HepG2 (cell line): ENCODE data around the gene DSN1. TPM values are rescaled to one million over a fixed set of nuclear protein-coding genes. Genes with fewer than 3 reads are reported as not detected.

Source experiments
- ATAC-seq: fragments of 200-7000 bp; cut with Tn5 transposase; 3 replicates; pipeline ENCODE4 v1.9.1; 2020; ENCODE audit warnings: mild to moderate bottlenecking, moderate library complexity
- BruUV-seq: library from RNA; stranded (reverse); fragments of 400-500 nt; replicated peaks from 2 replicates; lab custom pipeline; 2021; lab: Mats Ljungman, UMichigan
- CTCF ChIA-PET: fragments of 300-600 bp; formaldehyde crosslinking; extraction: SDS; loops from one replicate; lab custom pipeline; 2021; ENCODE audit warnings: low total read pairs, inconsistent platforms, low intra/inter-chr PET ratio; lab: Yijun Ruan, JAX
- POLR2A ChIA-PET: fragments of 350-600 bp; sonication (Branson Sonifier 250); formaldehyde crosslinking; loops from one replicate; lab custom pipeline; 2020; ENCODE audit warnings: antibody characterized with exemption, inconsistent platforms; lab: Yijun Ruan, JAX
- DNase-seq: peaks from one replicate; pipeline ENCODE4 v3.0.0-alpha.2; 2015; ENCODE audit warnings: low spot score
- FAIRE-seq: peaks from 3 replicates; lab custom pipeline; 2011; peaks lifted over from hg19 to GRCh38; lab: Jason Lieb, UNC
- H2AFZ ChIP-seq: one replicate; pipeline ENCODE4 v1.6.1; 2011; ENCODE audit warnings: low read length, inconsistent platforms
- H3K27ac ChIP-seq: fragments of 300-600 bp; 3 replicates; pipeline ENCODE4 v1.8.0; 2011; ENCODE audit warnings: mixed run types, mild to moderate bottlenecking, mixed read lengths, low read length, inconsistent platforms; ENCODE audit not compliant: insufficient read depth; ENCODE audit errors: extremely low read length
- H3K27me3 ChIP-seq, 2 experiments: fragments of 200-600 bp in 1 of 2; 2 replicates in 1 of 2; 3 replicates in 1 of 2; pipeline versions ENCODE4 v1.6.0 to v1.8.0; 2011; ENCODE audit warnings: low read length in 2 of 2, mild to moderate bottlenecking in 2 of 2, moderate library complexity in 2 of 2, inconsistent platforms in 1 of 2; ENCODE audit not compliant: insufficient read depth in 2 of 2, control insufficient read depth in 1 of 2
- H3K36me3 ChIP-seq, 2 experiments: fragments of 200-600 bp in 1 of 2; replicated peaks in 1 of 2; 2 replicates in 1 of 2; 3 replicates in 1 of 2; pipeline versions ENCODE4 v1.5.1 to v1.8.0; 2011; ENCODE audit warnings: low read length in 2 of 2, inconsistent platforms in 1 of 2; ENCODE audit not compliant: insufficient read depth in 2 of 2, control insufficient read depth in 1 of 2
- H3K4me1 ChIP-seq: 2 replicates; pipeline ENCODE4 v1.5.1; 2012; ENCODE audit warnings: low read length, inconsistent platforms; ENCODE audit not compliant: insufficient read depth
- H3K4me2 ChIP-seq: 2 replicates; pipeline ENCODE4 v1.6.0; 2011; ENCODE audit warnings: low read depth, low read length, inconsistent platforms
- H3K4me3 ChIP-seq, 3 experiments: fragments of 200-600 bp in 1 of 3; sonication (generic), shearing (Covaris generic) in 1 of 3; replicated peaks in 1 of 3; 2 replicates each; pipeline ENCODE4 v1.5.1; 2011 to 2016; ENCODE audit warnings: low read length in 3 of 3, inconsistent platforms in 2 of 3, low read depth in 2 of 3, mild to moderate bottlenecking in 2 of 3, control low read depth in 1 of 3, mixed read lengths in 1 of 3; ENCODE audit not compliant: insufficient read depth in 1 of 3
- H3K79me2 ChIP-seq: one replicate; pipeline ENCODE4 v1.6.1; 2011; ENCODE audit warnings: low read length, inconsistent platforms; ENCODE audit not compliant: insufficient read depth
- H3K9ac ChIP-seq: 2 replicates; pipeline ENCODE4 v1.6.0; 2011; ENCODE audit warnings: mild to moderate bottlenecking, low read depth, low read length, inconsistent platforms; ENCODE audit not compliant: insufficient read depth
- H3K9me3 ChIP-seq: 2 replicates; pipeline ENCODE4 v1.5.1; 2012; ENCODE audit warnings: mild to moderate bottlenecking, low read length
- H4K20me1 ChIP-seq: 2 replicates; pipeline ENCODE4 v1.6.0; 2011; ENCODE audit warnings: inconsistent platforms, mild to moderate bottlenecking, low read length, moderate library complexity; ENCODE audit not compliant: insufficient read depth
- ARNTL ChIP-seq: sonication (generic); formaldehyde crosslinking; IDR thresholded peaks from 2 replicates; pipeline ENCODE4 v1.4.0; 2020; ENCODE audit warnings: mild to moderate bottlenecking, missing genetic modification reagents
- BRCA1 ChIP-seq: sonication (generic); formaldehyde crosslinking; IDR thresholded peaks from 2 replicates; pipeline ENCODE4 v1.4.0; 2020; ENCODE audit warnings: missing genetic modification reagents
- CHD2 ChIP-seq: IDR thresholded peaks from 2 replicates; pipeline ENCODE4 v1.6.1; 2011; ENCODE audit warnings: low read depth, low read length, improper control_type of control experiment
- DMAP1 ChIP-seq: IDR thresholded peaks from 2 replicates; pipeline ENCODE4 v1.6.1; 2016
- FOXO1 ChIP-seq: sonication (generic); formaldehyde crosslinking; IDR thresholded peaks from 2 replicates; pipeline ENCODE4 v1.4.0; 2020; ENCODE audit warnings: missing genetic modification reagents
- REXO4 ChIP-seq: sonication (generic); formaldehyde crosslinking; IDR thresholded peaks from 2 replicates; pipeline ENCODE4 v1.8.0; 2022; ENCODE audit warnings: missing genetic modification reagents, mild to moderate bottlenecking, borderline replicate concordance
- RFXAP ChIP-seq: sonication (generic); formaldehyde crosslinking; IDR thresholded peaks from 2 replicates; pipeline ENCODE4 v1.4.0; 2020; ENCODE audit warnings: missing genetic modification reagents, borderline replicate concordance
- ZNF337 ChIP-seq: sonication (generic); formaldehyde crosslinking; IDR thresholded peaks from 2 replicates; pipeline ENCODE4 v1.5.1; 2020; ENCODE audit warnings: missing genetic modification reagents, low read depth, mild to moderate bottlenecking, borderline replicate concordance
- ZNF33B ChIP-seq: sonication (generic); formaldehyde crosslinking; IDR thresholded peaks from 2 replicates; pipeline ENCODE4 v1.5.1; 2020; ENCODE audit warnings: mild to moderate bottlenecking, missing genetic modification reagents
- ZNF772 ChIP-seq: sonication (generic); formaldehyde crosslinking; IDR thresholded peaks from 2 replicates; pipeline ENCODE4 v1.5.0; 2020; ENCODE audit warnings: mild to moderate bottlenecking, missing genetic modification reagents
- ZNF83 ChIP-seq: sonication (generic); formaldehyde crosslinking; IDR thresholded peaks from 2 replicates; pipeline ENCODE4 v1.4.0; 2020; ENCODE audit warnings: missing genetic modification reagents, mild to moderate bottlenecking, borderline replicate concordance
- WGBS: methylation state at CpG from one replicate; pipeline ENCODE4 v1.1.6; 2017; ENCODE audit warnings: low lambda C conversion rate; 5-methylcytosine and 5-hydroxymethylcytosine counted together
- in situ Hi-C: cut with HindIII; loops from 2 replicates; pipeline ENCODE4 v1.10.0; 2017; ENCODE audit warnings: low pct_unique_long_range_greater_than_20kb; ENCODE audit not compliant: extremely low pct_ligation_motif_present
- intact Hi-C: fragments of 100-400 bp; cut with micrococcal nuclease; formaldehyde crosslinking; loops from one replicate; pipeline ENCODE4 v1.10.0; 2022; ENCODE audit not compliant: unreplicated experiment
- polyA plus RNA-seq, 8 experiments: library from polyadenylated mRNA; depleted of rRNA in 3 of 8; stranded (reverse) in 7 of 8; unstranded in 1 of 8; fragments of >200 nt; fragmentation: Illumina TruSeq in 4 of 8; extraction: Trizol in 4 of 8; gene quantifications; 2 replicates each; pipeline versions ENCODE4 v1.2.1 to v1.2.3, GENCODE V29; 2011 to 2016; ENCODE audit warnings: low read depth in 4 of 8, missing spikeins in 1 of 8, mixed read lengths in 1 of 8; ENCODE audit not compliant: insufficient read depth in 1 of 8
- total RNA-seq, 5 experiments: library from RNA; depleted of rRNA; stranded (reverse); fragments of >200 nt; fragmentation: Illumina TruSeq; extraction: Trizol; gene quantifications; 2 replicates each; pipeline ENCODE4 v1.2.3, GENCODE V29; 2016; ENCODE audit warnings: low read depth in 1 of 5
- TF ChIP-seq, protein P1 (sequence below): IDR thresholded peaks from 2 replicates; pipeline ENCODE4 v1.6.1; 2016; ENCODE audit warnings: low read depth
- TF ChIP-seq, protein P2 (sequence below): sonication (generic); formaldehyde crosslinking; IDR thresholded peaks from 2 replicates; pipeline ENCODE4 v1.4.0; 2020; ENCODE audit warnings: mild to moderate bottlenecking, missing genetic modification reagents
- TF ChIP-seq, protein P3 (sequence below): sonication (generic); formaldehyde crosslinking; IDR thresholded peaks from 2 replicates; pipeline ENCODE4 v1.4.0; 2020; ENCODE audit warnings: missing genetic modification reagents
- TF ChIP-seq, protein P4 (sequence below): sonication (generic); formaldehyde crosslinking; IDR thresholded peaks from 2 replicates; pipeline ENCODE4 v1.4.0; 2020; ENCODE audit warnings: mild to moderate bottlenecking, missing genetic modification reagents

The DSN1 gene
- total and polyA plus RNA-seq, 2 of the 13 experiments (the other 11 are each of a cell fraction or from before 2014, with no cell fraction given) = 18.7 to 53.7 TPM

DNA sequence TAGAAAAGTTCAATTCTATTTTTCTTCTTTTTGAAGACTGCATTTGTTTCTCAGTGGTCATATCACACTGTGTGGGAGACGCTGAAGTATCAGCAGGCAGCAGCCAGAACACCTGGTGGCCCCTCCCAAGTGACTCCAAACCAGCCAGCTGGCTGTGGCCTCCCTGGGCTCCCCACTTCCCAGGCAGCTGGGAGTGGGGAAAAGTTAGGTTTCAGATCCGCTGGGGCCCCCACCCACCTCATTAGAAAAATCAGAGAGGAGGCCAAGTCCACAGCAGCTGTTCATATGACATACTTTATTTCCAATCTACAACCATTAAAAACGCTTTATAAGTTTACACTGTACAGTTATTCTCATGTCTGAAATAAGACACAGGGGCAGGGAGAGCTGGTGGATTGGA is 3.6 kb upstream of the DSN1 start:
- no peak overlapping the region for H3K9ac ChIP-seq
- H3K27ac ChIP-seq = no peak overlapping the region
- no peak overlapping the region for H2AFZ ChIP-seq
- H4K20me1 ChIP-seq = no peaks in the 10 kb centered on the region
- H3K4me1 ChIP-seq = peaks cover 32% of the 10 kb centered on the region
- FAIRE-seq (no peak), ATAC-seq (no peak), DNase-seq (no peak)
- TF ChIP-seq DMAP1 (CRISPR knock-in tag) = no peak
- TF ChIP-seq, protein P1, sequence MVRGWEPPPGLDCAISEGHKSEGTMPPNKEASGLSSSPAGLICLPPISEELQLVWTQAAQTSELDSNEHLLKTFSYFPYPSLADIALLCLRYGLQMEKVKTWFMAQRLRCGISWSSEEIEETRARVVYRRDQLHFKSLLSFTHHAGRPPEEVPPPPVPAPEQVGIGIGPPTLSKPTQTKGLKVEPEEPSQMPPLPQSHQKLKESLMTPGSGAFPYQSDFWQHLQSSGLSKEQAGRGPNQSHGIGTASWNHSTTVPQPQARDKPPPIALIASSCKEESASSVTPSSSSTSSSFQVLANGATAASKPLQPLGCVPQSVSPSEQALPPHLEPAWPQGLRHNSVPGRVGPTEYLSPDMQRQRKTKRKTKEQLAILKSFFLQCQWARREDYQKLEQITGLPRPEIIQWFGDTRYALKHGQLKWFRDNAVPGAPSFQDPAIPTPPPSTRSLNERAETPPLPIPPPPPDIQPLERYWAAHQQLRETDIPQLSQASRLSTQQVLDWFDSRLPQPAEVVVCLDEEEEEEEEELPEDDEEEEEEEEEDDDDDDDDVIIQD (CRISPR knock-in tag) = no peak
- ChIA-PET POLR2A (no interaction called here), CTCF (no interaction called here)
- no TSS peak for BruUV-seq
- 38% methylated on average over 3 of the region's 3 CpGs for WGBS
- intact Hi-C loops (no loop called here), in situ Hi-C loops (no loop called here)
- H3K27me3 ChIP-seq = peaks cover 0 to 2% of the 10 kb centered on the region in 2 experiments; a peak in 2 of 5 replicates
- H3K4me2 ChIP-seq = no peak overlapping the region
- H3K9me3 ChIP-seq = no peaks in the 10 kb centered on the region
- H3K79me2 ChIP-seq = peaks cover 10% of the 10 kb centered on the region
- no peaks in the 10 kb centered on the region for H3K36me3 ChIP-seq
- no peak overlapping the region for H3K4me3 ChIP-seq

DNA sequence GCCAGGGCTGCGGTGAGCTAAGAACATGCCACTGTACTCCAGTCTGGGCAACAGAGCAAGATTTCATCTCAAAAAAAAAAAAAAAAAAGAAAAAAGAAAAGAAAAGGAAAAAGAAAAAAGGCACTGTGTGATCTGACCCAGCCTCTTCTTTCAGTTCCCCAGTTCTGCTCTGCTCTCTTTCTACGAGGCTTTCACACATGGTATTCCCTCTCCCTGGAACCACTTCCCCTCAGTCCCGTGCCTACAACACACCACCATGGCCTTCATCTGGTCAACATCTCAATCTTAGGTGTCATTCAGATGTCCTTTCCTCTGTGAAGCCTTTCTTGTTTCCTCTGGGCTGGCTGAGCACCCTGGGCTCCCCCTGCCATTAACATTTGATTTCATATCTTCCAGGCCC is 2.3 kb upstream of the DSN1 start:
- Histone ChIP-seq H3K36me3 (peaks cover 0 to 1% of the 10 kb centered on the region in 2 experiments; a peak in 3 of 5 replicates), H3K4me3 (no peak overlapping the region), H3K4me1 (peaks cover 37% of the 10 kb centered on the region), H3K27ac (no peak overlapping the region), H3K79me2 (peaks cover 10% of the 10 kb centered on the region), H3K27me3 (peaks cover 0 to 2% of the 10 kb centered on the region in 2 experiments; a peak in 2 of 5 replicates), H3K9ac (no peak overlapping the region), H4K20me1 (no peaks in the 10 kb centered on the region), H3K9me3 (no peaks in the 10 kb centered on the region), H2AFZ (no peak overlapping the region), H3K4me2 (no peak overlapping the region)
- ATAC-seq (no peak), DNase-seq (no peak), FAIRE-seq (no peak)
- 47% methylated on average over 3 of the region's 3 CpGs for WGBS
- intact Hi-C loops (no loop called here), in situ Hi-C loops (no loop called here)
- no TSS peak for BruUV-seq
- ChIA-PET POLR2A (no interaction called here), CTCF (no interaction called here)
- TF ChIP-seq ZNF83 (CRISPR knock-in tag) (no peak), FOXO1 (CRISPR knock-in tag) (no peak), RFXAP (CRISPR knock-in tag) (no peak), REXO4 (CRISPR knock-in tag) (no peak), BRCA1 (CRISPR knock-in tag) (no peak), ZNF33B (CRISPR knock-in tag) (no peak), ZNF772 (CRISPR knock-in tag) (no peak), ZNF337 (CRISPR knock-in tag) (no peak), ARNTL (CRISPR knock-in tag) (no peak), CHD2 (no peak)
- TF ChIP-seq, protein P2, sequence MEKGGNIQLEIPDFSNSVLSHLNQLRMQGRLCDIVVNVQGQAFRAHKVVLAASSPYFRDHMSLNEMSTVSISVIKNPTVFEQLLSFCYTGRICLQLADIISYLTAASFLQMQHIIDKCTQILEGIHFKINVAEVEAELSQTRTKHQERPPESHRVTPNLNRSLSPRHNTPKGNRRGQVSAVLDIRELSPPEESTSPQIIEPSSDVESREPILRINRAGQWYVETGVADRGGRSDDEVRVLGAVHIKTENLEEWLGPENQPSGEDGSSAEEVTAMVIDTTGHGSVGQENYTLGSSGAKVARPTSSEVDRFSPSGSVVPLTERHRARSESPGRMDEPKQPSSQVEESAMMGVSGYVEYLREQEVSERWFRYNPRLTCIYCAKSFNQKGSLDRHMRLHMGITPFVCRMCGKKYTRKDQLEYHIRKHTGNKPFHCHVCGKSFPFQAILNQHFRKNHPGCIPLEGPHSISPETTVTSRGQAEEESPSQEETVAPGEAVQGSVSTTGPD = no peak
- TF ChIP-seq, protein P3, sequence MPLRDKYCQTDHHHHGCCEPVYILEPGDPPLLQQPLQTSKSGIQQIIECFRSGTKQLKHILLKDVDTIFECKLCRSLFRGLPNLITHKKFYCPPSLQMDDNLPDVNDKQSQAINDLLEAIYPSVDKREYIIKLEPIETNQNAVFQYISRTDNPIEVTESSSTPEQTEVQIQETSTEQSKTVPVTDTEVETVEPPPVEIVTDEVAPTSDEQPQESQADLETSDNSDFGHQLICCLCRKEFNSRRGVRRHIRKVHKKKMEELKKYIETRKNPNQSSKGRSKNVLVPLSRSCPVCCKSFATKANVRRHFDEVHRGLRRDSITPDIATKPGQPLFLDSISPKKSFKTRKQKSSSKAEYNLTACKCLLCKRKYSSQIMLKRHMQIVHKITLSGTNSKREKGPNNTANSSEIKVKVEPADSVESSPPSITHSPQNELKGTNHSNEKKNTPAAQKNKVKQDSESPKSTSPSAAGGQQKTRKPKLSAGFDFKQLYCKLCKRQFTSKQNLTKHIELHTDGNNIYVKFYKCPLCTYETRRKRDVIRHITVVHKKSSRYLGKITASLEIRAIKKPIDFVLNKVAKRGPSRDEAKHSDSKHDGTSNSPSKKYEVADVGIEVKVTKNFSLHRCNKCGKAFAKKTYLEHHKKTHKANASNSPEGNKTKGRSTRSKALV (CRISPR knock-in tag) = no peak
- TF ChIP-seq, protein P4, sequence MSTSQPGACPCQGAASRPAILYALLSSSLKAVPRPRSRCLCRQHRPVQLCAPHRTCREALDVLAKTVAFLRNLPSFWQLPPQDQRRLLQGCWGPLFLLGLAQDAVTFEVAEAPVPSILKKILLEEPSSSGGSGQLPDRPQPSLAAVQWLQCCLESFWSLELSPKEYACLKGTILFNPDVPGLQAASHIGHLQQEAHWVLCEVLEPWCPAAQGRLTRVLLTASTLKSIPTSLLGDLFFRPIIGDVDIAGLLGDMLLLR = no peak
